ENCODE measurements around the gene PRAME. TPM values are rescaled to one million over a fixed set of nuclear protein-coding genes. Genes with fewer than 3 reads are reported as not detected.

The PRAME gene
- total and polyA plus RNA-seq, 7 experiments from 2014 or later, result not detected

- no peaks in the 10 kb centered on the region for H3K9me3 Mint-ChIP-seq
- ChIA-PET CTCF (no interaction called here), POLR2A (no interaction called here)
- H3K4me3 ChIP-seq (ENCODE audit: low read length), result no peak overlapping the region
- H3K27me3 ChIP-seq (ENCODE audit: control insufficient read depth in 2 of 2, insufficient read depth in 2 of 2, low read length in 2 of 2), result no peaks in the 10 kb centered on the region
- intact Hi-C loops (cut with micrococcal nuclease), result loop anchor here in 1 of 2 donors (1.0 kb wide), 1 partner anchor 7 kb away; no protein-coding TSS in a partner anchor
- H3K27ac Mint-ChIP-seq, result no peak overlapping the region
- H3K4me1 ChIP-seq (ENCODE audit: control insufficient read depth in 2 of 2, insufficient read depth in 2 of 2, low read length in 2 of 2), result no peaks in the 10 kb centered on the region
- no peaks in the 10 kb centered on the region for H3K9me3 ChIP-seq (ENCODE audit: control insufficient read depth in 2 of 3, low read length in 3 of 3)
- H3K36me3 Mint-ChIP-seq, result no peaks in the 10 kb centered on the region
- peaks cover 4 to 27% (median 13%) of the 10 kb centered on the region in 5 donors for H3K27me3 Mint-ChIP-seq
- H3K4me1 Mint-ChIP-seq, result peaks cover 0 to 2% (median 0%) of the 10 kb centered on the region in 7 donors
- ATAC-seq, result no peak
- H3K36me3 ChIP-seq (ENCODE audit: control insufficient read depth in 2 of 3, insufficient read depth in 3 of 3, low read length in 3 of 3), result no peaks in the 10 kb centered on the region
- DNase-seq, result no peak
- no peak overlapping the region for H3K27ac ChIP-seq (ENCODE audit: low read depth, low read length)
- H3K4me3 Mint-ChIP-seq, result no peak overlapping the region
These were observed 21.0 kb upstream of the PRAME start for GRCh38 chr22:22579869-22580604.

- CTCF ChIA-PET, result interaction anchor here (0.6 to 1.1 kb wide), 2 partner anchors 15 to 287 kb away, joined by 3 to 5 read pairs; no protein-coding TSS in a partner anchor
- H3K27me3 Mint-ChIP-seq, result peaks cover 4 to 23% (median 12%) of the 10 kb centered on the region in 5 donors
These were observed 19.8 kb upstream of the PRAME start for GRCh38 chr22:22578702-22579424.

GRCh38 chr22:22576989-22577427, 17.9 kb upstream of the PRAME start:
- no peaks in the 10 kb centered on the region for H3K27me3 ChIP-seq (ENCODE audit: control insufficient read depth in 2 of 2, insufficient read depth in 2 of 2, low read length in 2 of 2)
- H3K9me3 Mint-ChIP-seq, result no peaks in the 10 kb centered on the region
- ATAC-seq (no peak), DNase-seq (no peak)
- no peaks in the 10 kb centered on the region for H3K9me3 ChIP-seq (ENCODE audit: control insufficient read depth in 2 of 3, low read length in 3 of 3)
- no peaks in the 10 kb centered on the region for H3K36me3 ChIP-seq (ENCODE audit: control insufficient read depth in 2 of 3, insufficient read depth in 3 of 3, low read length in 3 of 3)
- H3K36me3 Mint-ChIP-seq, result no peaks in the 10 kb centered on the region
- no peak overlapping the region for H3K4me3 Mint-ChIP-seq
- CTCF ChIA-PET, result interaction anchor here (0.8 to 1.8 kb wide), 3 partner anchors 8 to 32 kb away, joined by 3 to 5 read pairs (median 3); no protein-coding TSS in a partner anchor
- H3K27me3 Mint-ChIP-seq, result peaks cover 4 to 16% (median 11%) of the 10 kb centered on the region in 5 donors
- H3K4me3 ChIP-seq (ENCODE audit: low read length), result no peak overlapping the region
- no peak overlapping the region for H3K27ac ChIP-seq (ENCODE audit: low read depth, low read length)
- intact Hi-C loops (cut with micrococcal nuclease), result no loop called here
- H3K4me1 Mint-ChIP-seq, result peaks cover 0 to 2% (median 0%) of the 10 kb centered on the region in 7 donors
- no peak overlapping the region for H3K27ac Mint-ChIP-seq
- POLR2A ChIA-PET, result no interaction called here
- no peaks in the 10 kb centered on the region for H3K4me1 ChIP-seq (ENCODE audit: control insufficient read depth in 2 of 2, insufficient read depth in 2 of 2, low read length in 2 of 2)

More at GRCh38 chr22:22578702-22579424, 19.8 kb upstream of the PRAME start:
- no peak for DNase-seq
- Mint-ChIP-seq H3K4me3 (no peak overlapping the region), H3K9me3 (no peaks in the 10 kb centered on the region), H3K36me3 (no peaks in the 10 kb centered on the region), H3K27ac (no peak overlapping the region), H3K4me1 (peaks cover 0 to 2% (median 0%) of the 10 kb centered on the region in 7 donors)
- H3K9me3 ChIP-seq (ENCODE audit: control insufficient read depth in 2 of 3, low read length in 3 of 3), result no peaks in the 10 kb centered on the region
- POLR2A ChIA-PET, result interaction anchor here (0.6 kb wide), 1 partner anchor 42 kb away, joined by 3 read pairs; no protein-coding TSS in a partner anchor
- H3K4me3 ChIP-seq (ENCODE audit: low read length), result no peak overlapping the region
- no peaks in the 10 kb centered on the region for H3K4me1 ChIP-seq (ENCODE audit: control insufficient read depth in 2 of 2, insufficient read depth in 2 of 2, low read length in 2 of 2)
- no peak overlapping the region for H3K27ac ChIP-seq (ENCODE audit: low read depth, low read length)
- no peaks in the 10 kb centered on the region for H3K27me3 ChIP-seq (ENCODE audit: control insufficient read depth in 2 of 2, insufficient read depth in 2 of 2, low read length in 2 of 2)
- no peaks in the 10 kb centered on the region for H3K36me3 ChIP-seq (ENCODE audit: control insufficient read depth in 2 of 3, insufficient read depth in 3 of 3, low read length in 3 of 3)
- intact Hi-C loops (cut with micrococcal nuclease), result loop anchor here in 1 of 2 donors (1.0 kb wide), 1 partner anchor 8 kb away; no protein-coding TSS in a partner anchor
- ATAC-seq, result no peak

- ATAC-seq (no peak), DNase-seq (peak in 2 of 9 donors; percentile 17 to 51)
- Histone ChIP-seq H3K9me3 (ENCODE audit: control insufficient read depth in 2 of 3, low read length in 3 of 3) (no peaks in the 10 kb centered on the region), H3K4me1 (ENCODE audit: control insufficient read depth in 2 of 2, insufficient read depth in 2 of 2, low read length in 2 of 2) (no peaks in the 10 kb centered on the region), H3K27ac (ENCODE audit: low read depth, low read length) (no peak overlapping the region), H3K4me3 (ENCODE audit: low read length) (no peak overlapping the region), H3K36me3 (ENCODE audit: control insufficient read depth in 2 of 3, insufficient read depth in 3 of 3, low read length in 3 of 3) (no peaks in the 10 kb centered on the region), H3K27me3 (ENCODE audit: control insufficient read depth in 2 of 2, insufficient read depth in 2 of 2, low read length in 2 of 2) (no peaks in the 10 kb centered on the region)
- no peak overlapping the region for H3K4me3 Mint-ChIP-seq
- intact Hi-C loops (cut with micrococcal nuclease), result no loop called here
- H3K27ac Mint-ChIP-seq, result no peak overlapping the region
- CTCF ChIA-PET, result interaction anchor here (0.7 to 1.8 kb wide), 5 partner anchors 9 to 31 kb away, joined by 3 to 5 read pairs (median 3); no protein-coding TSS in a partner anchor
- H3K36me3 Mint-ChIP-seq, result no peaks in the 10 kb centered on the region
- no peaks in the 10 kb centered on the region for H3K9me3 Mint-ChIP-seq
- POLR2A ChIA-PET, result no interaction called here
- peaks cover 7 to 18% (median 14%) of the 10 kb centered on the region in 5 donors for H3K27me3 Mint-ChIP-seq
- peaks cover 0 to 2% (median 0%) of the 10 kb centered on the region in 7 donors for H3K4me1 Mint-ChIP-seq
These were observed 17.4 kb upstream of the PRAME start for GRCh38 chr22:22576244-22576988.

- ATAC-seq, result no peak
- H3K9me3 Mint-ChIP-seq, result no peaks in the 10 kb centered on the region
- no peaks in the 10 kb centered on the region for H3K9me3 ChIP-seq (ENCODE audit: control insufficient read depth in 2 of 3, low read length in 3 of 3)
- H3K4me3 ChIP-seq (ENCODE audit: low read length), result no peak overlapping the region
- no peaks in the 10 kb centered on the region for H3K27me3 ChIP-seq (ENCODE audit: control insufficient read depth in 2 of 2, insufficient read depth in 2 of 2, low read length in 2 of 2)
- H3K36me3 ChIP-seq (ENCODE audit: control insufficient read depth in 2 of 3, insufficient read depth in 3 of 3, low read length in 3 of 3), result no peaks in the 10 kb centered on the region
- peaks cover 14 to 25% (median 22%) of the 10 kb centered on the region in 5 donors for H3K27me3 Mint-ChIP-seq
- H3K4me1 ChIP-seq (ENCODE audit: control insufficient read depth in 2 of 2, insufficient read depth in 2 of 2, low read length in 2 of 2), result no peaks in the 10 kb centered on the region
- POLR2A ChIA-PET, result no interaction called here
- H3K36me3 Mint-ChIP-seq, result no peaks in the 10 kb centered on the region
- peaks cover 0 to 2% (median 0%) of the 10 kb centered on the region in 7 donors for H3K4me1 Mint-ChIP-seq
- CTCF ChIA-PET, result no interaction called here
- no peak overlapping the region for H3K27ac Mint-ChIP-seq
- intact Hi-C loops (cut with micrococcal nuclease), result no loop called here
- H3K27ac ChIP-seq (ENCODE audit: low read depth, low read length), result no peak overlapping the region
- no peak overlapping the region for H3K4me3 Mint-ChIP-seq
- DNase-seq, result no peak
These were observed 15.3 kb upstream of the PRAME start for GRCh38 chr22:22574361-22574760.

- no peak for DNase-seq
- ChIA-PET POLR2A (no interaction called here), CTCF (no interaction called here)
- ATAC-seq, result no peak
- Histone ChIP-seq H3K27ac (ENCODE audit: low read depth, low read length) (no peak overlapping the region), H3K36me3 (ENCODE audit: control insufficient read depth in 2 of 3, insufficient read depth in 3 of 3, low read length in 3 of 3) (no peaks in the 10 kb centered on the region), H3K4me1 (ENCODE audit: control insufficient read depth in 2 of 2, insufficient read depth in 2 of 2, low read length in 2 of 2) (no peaks in the 10 kb centered on the region), H3K4me3 (ENCODE audit: low read length) (no peak overlapping the region), H3K9me3 (ENCODE audit: control insufficient read depth in 2 of 3, low read length in 3 of 3) (no peaks in the 10 kb centered on the region), H3K27me3 (ENCODE audit: control insufficient read depth in 2 of 2, insufficient read depth in 2 of 2, low read length in 2 of 2) (no peaks in the 10 kb centered on the region)
- Mint-ChIP-seq H3K36me3 (no peaks in the 10 kb centered on the region), H3K9me3 (no peaks in the 10 kb centered on the region), H3K4me1 (peaks cover 0 to 2% (median 0%) of the 10 kb centered on the region in 7 donors), H3K27me3 (peaks cover 16 to 33% (median 31%) of the 10 kb centered on the region in 5 donors), H3K27ac (no peak overlapping the region), H3K4me3 (no peak overlapping the region)
- intact Hi-C loops (cut with micrococcal nuclease), result no loop called here
These were observed 14.2 kb upstream of the PRAME start for GRCh38 chr22:22573047-22573889.
